Effector memory CD4-positive, alpha-beta T cell (primary cell): Measurements from ENCODE around the gene CDH4.

Experiments
- DNase-seq, 3 donors: peaks; one replicate each; pipeline ENCODE4 v3.0.0-alpha.2; 2020
- H3K27ac ChIP-seq: 2 replicates; pipeline ENCODE4 v1.7.0; 2013; ENCODE audit warnings: mild to moderate bottlenecking, low read length, moderate library complexity; ENCODE audit not compliant: insufficient read depth, poor library complexity, severe bottlenecking
- H3K27me3 ChIP-seq: replicated peaks from 2 replicates; pipeline ENCODE4 v1.7.0; 2013; ENCODE audit warnings: mild to moderate bottlenecking, low read length; ENCODE audit not compliant: insufficient read depth, control insufficient read depth, poor library complexity, severe bottlenecking
- H3K36me3 ChIP-seq: 2 replicates; pipeline ENCODE4 v1.7.0; 2013; ENCODE audit warnings: mild to moderate bottlenecking, low read length, moderate library complexity; ENCODE audit not compliant: control insufficient read depth, insufficient read depth
- H3K4me1 ChIP-seq: 2 replicates; pipeline ENCODE4 v1.7.0; 2013; ENCODE audit warnings: low read length, mild to moderate bottlenecking; ENCODE audit not compliant: control insufficient read depth, insufficient read depth, poor library complexity, severe bottlenecking
- H3K4me3 ChIP-seq: 2 replicates; pipeline ENCODE4 v1.7.0; 2013; ENCODE audit warnings: low read length, low read depth, mild to moderate bottlenecking; ENCODE audit not compliant: insufficient read depth, poor library complexity, severe bottlenecking
- H3K9me3 ChIP-seq: 2 replicates; pipeline ENCODE4 v1.7.0; 2013; ENCODE audit warnings: mild to moderate bottlenecking, low read length, moderate library complexity; ENCODE audit not compliant: control insufficient read depth

CDH4 gene

GRCh38 chr20:61746147-61746646 is 494.1 kb downstream of the CDH4 start:
- Histone ChIP-seq H3K4me3 (no peak overlapping the region), H3K36me3 (no peaks in the 10 kb centered on the region), H3K4me1 (no peaks in the 10 kb centered on the region), H3K27me3 (no peaks in the 10 kb centered on the region), H3K27ac (no peak overlapping the region), H3K9me3 (no peaks in the 10 kb centered on the region)
- DNase-seq: no peak

GRCh38 chr20:61746781-61747180 is 494.7 kb downstream of the CDH4 start:
- no peaks in the 10 kb centered on the region for H3K4me1 ChIP-seq
- no peaks in the 10 kb centered on the region for H3K27me3 ChIP-seq
- H3K36me3 ChIP-seq: no peaks in the 10 kb centered on the region
- H3K4me3 ChIP-seq: no peak overlapping the region
- no peak for DNase-seq
- no peaks in the 10 kb centered on the region for H3K9me3 ChIP-seq
- H3K27ac ChIP-seq: no peak overlapping the region

- Histone ChIP-seq H3K4me1 (no peaks in the 10 kb centered on the region), H3K4me3 (no peak overlapping the region), H3K27ac (no peak overlapping the region), H3K27me3 (no peaks in the 10 kb centered on the region), H3K36me3 (no peaks in the 10 kb centered on the region), H3K9me3 (no peaks in the 10 kb centered on the region)
- DNase-seq: no peak
Observed at GRCh38 chr20:61748376-61748775, 496.3 kb downstream of the CDH4 start.

GRCh38 chr20:61749406-61750075 is 497.5 kb downstream of the CDH4 start:
- Histone ChIP-seq H3K27me3 (no peaks in the 10 kb centered on the region), H3K9me3 (no peaks in the 10 kb centered on the region), H3K4me3 (no peak overlapping the region), H3K27ac (no peak overlapping the region), H3K36me3 (no peaks in the 10 kb centered on the region), H3K4me1 (no peaks in the 10 kb centered on the region)
- DNase-seq: no peak

- Histone ChIP-seq H3K27ac (no peak overlapping the region), H3K27me3 (no peaks in the 10 kb centered on the region), H3K4me1 (no peaks in the 10 kb centered on the region), H3K9me3 (no peaks in the 10 kb centered on the region), H3K36me3 (no peaks in the 10 kb centered on the region), H3K4me3 (no peak overlapping the region)
- no peak for DNase-seq
Observed at GRCh38 chr20:61750093-61750492, 498.0 kb downstream of the CDH4 start.

GRCh38 chr20:61752576-61752975 is 500.5 kb downstream of the CDH4 start:
- no peak for DNase-seq
- H3K27ac ChIP-seq: no peak overlapping the region
- H3K4me3 ChIP-seq: no peak overlapping the region
- no peaks in the 10 kb centered on the region for H3K4me1 ChIP-seq
- no peaks in the 10 kb centered on the region for H3K9me3 ChIP-seq
- H3K27me3 ChIP-seq: no peaks in the 10 kb centered on the region
- no peaks in the 10 kb centered on the region for H3K36me3 ChIP-seq

- DNase-seq: no peak
- Histone ChIP-seq H3K9me3 (no peaks in the 10 kb centered on the region), H3K27me3 (no peaks in the 10 kb centered on the region), H3K4me1 (no peaks in the 10 kb centered on the region), H3K36me3 (no peaks in the 10 kb centered on the region), H3K27ac (no peak overlapping the region), H3K4me3 (no peak overlapping the region)
Observed at GRCh38 chr20:61753316-61753942, 501.4 kb downstream of the CDH4 start.

GRCh38 chr20:61753987-61754956 is 502.2 kb downstream of the CDH4 start:
- no peak overlapping the region for H3K27ac ChIP-seq
- H3K4me1 ChIP-seq: no peaks in the 10 kb centered on the region
- no peak overlapping the region for H3K4me3 ChIP-seq
- no peaks in the 10 kb centered on the region for H3K36me3 ChIP-seq
- H3K27me3 ChIP-seq: no peaks in the 10 kb centered on the region
- no peaks in the 10 kb centered on the region for H3K9me3 ChIP-seq
- DNase-seq: no peak

GRCh38 chr20:61754976-61755778 is 503.1 kb downstream of the CDH4 start:
- Histone ChIP-seq H3K4me1 (no peaks in the 10 kb centered on the region), H3K27me3 (no peaks in the 10 kb centered on the region), H3K9me3 (no peaks in the 10 kb centered on the region), H3K4me3 (no peak overlapping the region), H3K36me3 (no peaks in the 10 kb centered on the region), H3K27ac (no peak overlapping the region)
- DNase-seq: no peak
